Neuronal stem cell (in vitro differentiated cells): Measurements from ENCODE around the gene SERPINA12.

ENCODE experiments used
- DNase-seq: peaks from one replicate; pipeline ENCODE4 v3.0.0-alpha.2; 2013; ENCODE audit warnings: low spot score
- H2AFZ ChIP-seq: one replicate; pipeline ENCODE4 v1.6.1; 2013; ENCODE audit warnings: mild to moderate bottlenecking, low read length, inconsistent platforms
- H2AK5ac ChIP-seq: 2 replicates; pipeline ENCODE4 v1.6.1; 2013; ENCODE audit warnings: low read depth, mild to moderate bottlenecking, inconsistent platforms, low read length, moderate library complexity, mixed read lengths
- H2BK120ac ChIP-seq: 2 replicates; pipeline ENCODE4 v1.6.1; 2013; ENCODE audit warnings: low read depth, mild to moderate bottlenecking, inconsistent platforms, low read length, moderate library complexity, mixed read lengths
- H2BK12ac ChIP-seq: one replicate; pipeline ENCODE4 v1.6.1; 2013; ENCODE audit warnings: low read length, inconsistent platforms
- H2BK15ac ChIP-seq: 2 replicates; pipeline ENCODE4 v1.6.1; 2013; ENCODE audit warnings: mild to moderate bottlenecking, low read length, inconsistent platforms, mixed read lengths
- H2BK5ac ChIP-seq: one replicate; pipeline ENCODE4 v1.6.1; 2013; ENCODE audit warnings: inconsistent platforms, mild to moderate bottlenecking, low read length, moderate library complexity
- H3K14ac ChIP-seq: one replicate; pipeline ENCODE4 v1.6.1; 2013; ENCODE audit warnings: low read length, inconsistent platforms
- H3K18ac ChIP-seq: 2 replicates; pipeline ENCODE4 v1.6.1; 2013; ENCODE audit warnings: low read length, inconsistent platforms
- H3K23ac ChIP-seq: 2 replicates; pipeline ENCODE4 v1.6.1; 2013; ENCODE audit warnings: low read depth, mild to moderate bottlenecking, mixed read lengths, low read length, inconsistent platforms; ENCODE audit not compliant: poor library complexity
- H3K27ac ChIP-seq: replicated peaks from 3 replicates; pipeline ENCODE4 v1.5.1; 2013; ENCODE audit warnings: low read length, inconsistent platforms
- H3K27me3 ChIP-seq, 3 experiments: 2 replicates each; pipeline ENCODE4 v1.6.1; 2013; ENCODE audit warnings: low read length in 3 of 3, mild to moderate bottlenecking in 2 of 3, inconsistent platforms in 1 of 3, low read depth in 1 of 3, mixed read lengths in 1 of 3, moderate library complexity in 1 of 3; ENCODE audit not compliant: control insufficient read depth in 3 of 3, insufficient read depth in 3 of 3
- H3K36me3 ChIP-seq, 2 donors: replicated peaks in 1 of 2; 2 replicates each; pipeline ENCODE4 v1.6.1; 2013; ENCODE audit warnings: low read length in 2 of 2; ENCODE audit not compliant: control insufficient read depth in 2 of 2, insufficient read depth in 2 of 2
- H3K4ac ChIP-seq: 2 replicates; pipeline ENCODE4 v1.6.1; 2013; ENCODE audit warnings: inconsistent platforms, mild to moderate bottlenecking, low read length, moderate library complexity
- H3K4me1 ChIP-seq, 2 donors: 1 replicate in 1 of 2; 2 replicates in 1 of 2; pipeline ENCODE4 v1.6.1; 2013; ENCODE audit warnings: low read length in 2 of 2, low read depth in 1 of 2; ENCODE audit not compliant: control insufficient read depth in 2 of 2, insufficient read depth in 1 of 2
- H3K4me2 ChIP-seq: one replicate; pipeline ENCODE4 v1.6.1; 2013; ENCODE audit warnings: mild to moderate bottlenecking, low read length, inconsistent platforms; ENCODE audit not compliant: insufficient read depth, poor library complexity, severe bottlenecking
- H3K4me3 ChIP-seq, 2 donors: 2 replicates each; pipeline ENCODE4 v1.5.1; 2013; ENCODE audit warnings: low read length in 2 of 2, mild to moderate bottlenecking in 2 of 2, inconsistent platforms in 1 of 2, moderate library complexity in 1 of 2
- H3K79me1 ChIP-seq: one replicate; pipeline ENCODE4 v1.6.1; 2013; ENCODE audit warnings: low read depth, mild to moderate bottlenecking, inconsistent platforms, low read length, moderate library complexity
- H3K9ac ChIP-seq: one replicate; pipeline ENCODE4 v1.6.1; 2013; ENCODE audit warnings: mild to moderate bottlenecking, low read depth, low read length, inconsistent platforms; ENCODE audit not compliant: poor library complexity
- H3K9me3 ChIP-seq, 2 donors: replicated peaks in 1 of 2; 2 replicates each; pipeline versions ENCODE3 to v1.6.1; 2013; ENCODE audit warnings: low read length in 2 of 2, mild to moderate bottlenecking in 2 of 2, inconsistent platforms in 1 of 2, low read depth in 1 of 2, mixed read lengths in 1 of 2, moderate library complexity in 1 of 2; ENCODE audit not compliant: control insufficient read depth in 2 of 2, insufficient read depth in 1 of 2
- H4K8ac ChIP-seq: one replicate; pipeline ENCODE4 v1.6.1; 2013; ENCODE audit warnings: low read depth, mild to moderate bottlenecking, inconsistent platforms, low read length, moderate library complexity
- H4K91ac ChIP-seq: one replicate; pipeline ENCODE4 v1.6.1; 2013; ENCODE audit warnings: low read length, low read depth, mild to moderate bottlenecking, inconsistent platforms; ENCODE audit not compliant: poor library complexity
- WGBS, 2 donors: extraction: QIAGEN DNeasy Blood & Tissue Kit; methylation state at CpG; one replicate each; pipeline ENCODE4 v1.1.7; 2013; ENCODE audit warnings: missing lambda C conversion rate in 2 of 2, mixed read lengths in 1 of 2; ENCODE audit not compliant: insufficient read length in 2 of 2, insufficient replicate concordance in 1 of 2; ENCODE audit errors: extremely low coverage in 2 of 2; 5-methylcytosine and 5-hydroxymethylcytosine counted together

SERPINA12 gene

DNA sequence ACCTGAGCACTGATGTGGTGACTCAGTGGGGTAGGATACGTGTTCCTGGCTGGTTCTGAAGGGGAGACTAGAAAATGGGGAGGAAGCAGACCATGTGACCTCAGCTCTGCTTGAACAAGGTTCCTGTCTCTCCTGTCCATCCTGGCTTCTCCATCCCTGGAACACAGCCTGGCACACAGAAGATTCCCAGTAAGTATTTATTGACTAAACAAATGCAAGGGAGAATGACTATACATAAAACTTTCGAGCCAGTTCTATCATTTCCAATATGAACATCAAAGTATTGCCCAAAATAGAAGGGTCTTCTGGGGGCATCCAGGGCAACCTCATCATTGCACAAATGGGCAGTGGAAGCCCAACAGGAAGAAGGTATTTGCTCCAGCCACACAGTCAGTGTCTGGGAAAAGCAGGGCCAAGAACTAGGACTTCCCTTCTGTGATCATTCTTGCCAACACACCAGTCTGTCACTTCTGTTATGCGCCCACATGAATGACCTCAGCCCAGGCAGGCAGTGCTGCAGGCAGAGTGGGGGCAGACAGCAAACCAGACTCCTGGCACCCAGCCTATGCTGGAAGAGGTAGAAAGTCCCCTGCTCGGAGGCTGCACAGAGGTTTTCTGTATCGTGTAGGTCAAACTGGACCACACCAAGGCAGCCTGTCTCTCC, 27.7 kb downstream of the SERPINA12 start:
- Histone ChIP-seq H2BK12ac (no peak overlapping the region), H2BK5ac (no peak overlapping the region), H2AFZ (no peak overlapping the region), H4K91ac (no peak overlapping the region), H3K27ac (no peak overlapping the region), H2AK5ac (no peak overlapping the region), H3K18ac (no peak overlapping the region), H3K79me1 (no peaks in the 10 kb centered on the region), H3K27me3 (no peaks in the 10 kb centered on the region), H3K4me2 (no peak overlapping the region), H2BK15ac (no peak overlapping the region), H4K8ac (no peak overlapping the region), H3K4me1 (peaks cover 0 to 3% of the 10 kb centered on the region in 2 donors), H3K9me3 (peaks cover 0 to 3% of the 10 kb centered on the region in 2 donors), H3K4me3 (no peak overlapping the region), H3K9ac (no peak overlapping the region), H3K23ac (no peak overlapping the region), H3K14ac (no peak overlapping the region), H3K36me3 (no peaks in the 10 kb centered on the region), H3K4ac (no peak overlapping the region), H2BK120ac (no peak overlapping the region)
- no CpG with 5 or more reads among the region's 5 CpGs for WGBS, 2 donors
- DNase-seq: no peak

DNA sequence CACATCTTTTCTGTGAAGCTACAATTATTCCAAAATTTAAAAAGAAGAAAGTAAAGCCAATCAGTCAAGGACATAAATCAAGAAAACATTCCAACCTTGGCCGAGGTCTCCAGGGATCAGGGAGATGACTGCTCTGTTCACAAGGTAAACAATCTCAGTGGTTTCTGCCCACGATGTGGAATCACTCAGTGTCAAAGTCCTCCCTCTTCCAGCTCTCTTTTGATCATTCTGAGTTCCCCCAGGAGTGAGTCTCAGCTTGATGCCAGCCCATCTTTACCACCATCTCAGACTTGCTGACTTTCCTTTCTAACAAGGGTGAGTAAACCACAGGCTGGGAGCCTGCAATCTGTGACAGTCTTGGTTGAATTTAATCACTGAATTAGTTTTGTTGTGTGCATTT, 28.5 kb downstream of the SERPINA12 start:
- H3K23ac ChIP-seq: no peak overlapping the region
- H3K4me3 ChIP-seq: no peak overlapping the region
- no peak overlapping the region for H2BK12ac ChIP-seq
- no peak overlapping the region for H3K9ac ChIP-seq
- no peak overlapping the region for H3K27ac ChIP-seq
- no peaks in the 10 kb centered on the region for H3K27me3 ChIP-seq
- H2BK15ac ChIP-seq: no peak overlapping the region
- WGBS, 2 donors: no CpG with 5 or more reads among the region's 2 CpGs
- H4K91ac ChIP-seq: no peak overlapping the region
- DNase-seq: no peak
- H3K14ac ChIP-seq: no peak overlapping the region
- H2AK5ac ChIP-seq: no peak overlapping the region
- no peaks in the 10 kb centered on the region for H3K36me3 ChIP-seq
- H3K4me2 ChIP-seq: no peak overlapping the region
- no peaks in the 10 kb centered on the region for H3K4me1 ChIP-seq
- H3K79me1 ChIP-seq: no peaks in the 10 kb centered on the region
- no peak overlapping the region for H2BK120ac ChIP-seq
- no peak overlapping the region for H3K18ac ChIP-seq
- no peak overlapping the region for H2AFZ ChIP-seq
- H3K9me3 ChIP-seq: peaks cover 0 to 4% of the 10 kb centered on the region in 2 donors
- H3K4ac ChIP-seq: no peak overlapping the region
- no peak overlapping the region for H4K8ac ChIP-seq
- H2BK5ac ChIP-seq: no peak overlapping the region

DNA sequence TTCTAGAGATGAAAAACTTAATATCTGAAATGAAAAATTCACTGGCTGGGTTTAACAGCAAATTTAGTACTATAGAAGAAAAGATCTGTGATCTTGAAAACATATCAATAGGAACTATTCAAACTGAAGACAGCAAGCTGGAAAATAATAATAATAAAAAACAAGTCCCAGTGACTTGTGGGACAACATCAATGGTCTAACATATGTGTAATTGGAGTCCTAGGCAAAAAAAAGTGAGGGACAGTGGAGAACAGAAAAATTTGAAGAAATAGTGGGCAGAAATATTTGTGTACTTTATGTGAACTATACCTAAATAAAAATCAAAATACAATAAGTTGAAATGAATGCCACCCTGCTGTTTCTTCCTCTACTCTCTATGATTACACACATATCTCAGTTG, 30.8 kb downstream of the SERPINA12 start:
- no peak overlapping the region for H3K18ac ChIP-seq
- no peak overlapping the region for H4K91ac ChIP-seq
- no peak for DNase-seq
- H2BK12ac ChIP-seq: no peak overlapping the region
- H3K14ac ChIP-seq: no peak overlapping the region
- H2AK5ac ChIP-seq: no peak overlapping the region
- H3K4me1 ChIP-seq: peaks cover 0 to 11% of the 10 kb centered on the region in 2 donors
- H2BK15ac ChIP-seq: no peak overlapping the region
- no peak overlapping the region for H4K8ac ChIP-seq
- H3K36me3 ChIP-seq: no peaks in the 10 kb centered on the region
- H3K4me3 ChIP-seq: no peak overlapping the region
- H3K23ac ChIP-seq: no peak overlapping the region
- peaks cover 0 to 4% of the 10 kb centered on the region in 2 donors for H3K9me3 ChIP-seq
- H3K79me1 ChIP-seq: no peaks in the 10 kb centered on the region
- H3K4me2 ChIP-seq: no peak overlapping the region
- no peak overlapping the region for H2BK120ac ChIP-seq
- no peak overlapping the region for H3K9ac ChIP-seq
- H3K27ac ChIP-seq: no peak overlapping the region
- H2BK5ac ChIP-seq: no peak overlapping the region
- H3K27me3 ChIP-seq: no peaks in the 10 kb centered on the region
- no peak overlapping the region for H3K4ac ChIP-seq
- H2AFZ ChIP-seq: no peak overlapping the region

DNA sequence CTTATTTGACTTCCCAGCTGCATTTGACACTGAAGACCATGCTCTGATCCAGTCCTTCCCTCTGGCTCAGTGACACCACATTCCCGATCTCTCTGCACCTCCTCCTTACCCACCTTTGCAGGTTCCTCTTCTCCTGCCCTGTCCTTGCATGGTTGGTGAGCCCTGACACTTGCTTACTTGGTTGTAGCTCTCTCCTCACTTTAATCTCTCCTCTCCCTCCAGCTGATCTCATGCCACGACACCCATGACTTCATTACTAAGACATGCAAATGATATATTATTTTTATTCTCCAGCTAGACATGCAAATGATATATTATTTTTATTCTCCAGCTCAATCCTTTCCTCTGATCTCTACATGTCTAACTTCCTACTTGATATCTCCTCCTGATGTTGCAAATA, 33.2 kb downstream of the SERPINA12 start, which contains the start of gene SERPINA9:
Gene SERPINA9 (minus strand): TSS at position 175 of the 400 bp plus-strand sequence. CDS start 6,357 bp downstream, outside the sequence.
- peak within 1 kb of the TSS; percentile 29 for H2AK5ac ChIP-seq
- H3K4me1 ChIP-seq: peaks cover 0 to 11% of the 10 kb centered on the region in 2 donors
- H3K9ac ChIP-seq: peak within 1 kb of the TSS; percentile 64
- no peak within 1 kb of the TSS for H2BK15ac ChIP-seq
- no peak within 1 kb of the TSS for H4K91ac ChIP-seq
- no peaks in the 10 kb centered on the region for H3K36me3 ChIP-seq
- H3K18ac ChIP-seq: peak within 1 kb of the TSS; percentile 34
- no peak within 1 kb of the TSS for H2BK120ac ChIP-seq
- H3K4ac ChIP-seq: no peak within 1 kb of the TSS
- H3K27me3 ChIP-seq: no peaks in the 10 kb centered on the region
- H4K8ac ChIP-seq: no peak within 1 kb of the TSS
- no peak for DNase-seq
- H3K14ac ChIP-seq: no peak within 1 kb of the TSS
- H2BK12ac ChIP-seq: no peak within 1 kb of the TSS
- no peak within 1 kb of the TSS for H3K4me3 ChIP-seq
- no peak within 1 kb of the TSS for H3K27ac ChIP-seq
- no peak within 1 kb of the TSS for H3K23ac ChIP-seq
- H3K79me1 ChIP-seq: no peaks in the 10 kb centered on the region
- peaks cover 0 to 4% of the 10 kb centered on the region in 2 donors for H3K9me3 ChIP-seq
- WGBS, 2 donors: no CpG with 5 or more reads among the region's 2 CpGs
- H2BK5ac ChIP-seq: no peak within 1 kb of the TSS
- no peak within 1 kb of the TSS for H3K4me2 ChIP-seq
- no peak within 1 kb of the TSS for H2AFZ ChIP-seq
